NCI-H187 (cell line): ENCODE measurements around the gene NUTM2F.
A peak's percentile ranks its signal among the peaks of the same experiment; 100 is the strongest.
"Not testable (repeated sequence)": the region's sequence is repeated elsewhere in the genome, so short reads cannot be mapped to it uniquely, and the experiment has no call there.

Experiments used
- DNase-seq, 2 experiments: peaks; one replicate each; lab custom pipeline; 2025; lab: John Stamatoyannopoulos, UW

NUTM2F gene

DNA sequence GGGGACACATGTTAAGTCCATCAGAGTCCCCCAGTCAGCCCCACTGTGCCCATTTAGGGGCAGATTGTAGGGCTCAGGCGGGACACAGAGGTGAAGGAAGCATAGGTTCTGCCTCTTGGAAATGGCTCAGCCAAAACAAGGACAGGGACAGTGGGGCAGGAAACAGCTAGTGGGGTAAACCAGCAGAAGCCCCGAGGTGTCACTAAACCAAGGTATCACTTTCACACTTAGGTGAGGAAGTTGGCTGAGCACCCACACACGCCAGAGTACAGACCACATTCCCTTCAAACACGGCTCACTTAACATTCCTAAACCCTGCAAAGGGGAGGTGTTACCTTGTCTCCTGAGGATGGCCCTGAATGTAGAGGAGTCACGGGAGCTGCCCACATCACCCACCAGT, 12.2 kb downstream of the NUTM2F start:
- DNase-seq, result not testable (repeated sequence)

- DNase-seq, result not testable (repeated sequence)
These were observed 13.1 kb downstream of the NUTM2F start for GRCh38 chr9:94315034-94315984.

DNA sequence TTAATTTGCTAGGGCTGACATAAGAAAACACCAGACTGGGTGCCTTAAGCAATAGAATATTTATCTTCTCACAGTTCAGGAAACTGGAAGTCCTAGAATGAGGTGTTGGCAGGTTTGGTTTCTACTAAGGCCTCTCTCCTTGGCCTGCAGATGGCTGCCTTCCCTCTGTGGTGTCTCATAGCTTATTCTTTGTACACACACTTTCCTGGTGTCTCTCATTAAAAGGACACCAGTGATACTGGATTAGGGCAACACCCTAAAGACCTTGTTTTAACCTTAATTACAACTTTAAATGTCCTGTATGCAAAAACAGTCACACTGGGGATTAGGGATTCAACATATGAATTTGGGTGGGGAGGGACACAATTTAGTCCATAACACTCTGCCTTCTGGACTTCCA, 25.1 kb downstream of the NUTM2F start:
- DNase-seq, result no peak

- DNase-seq, result no peak
These were observed 26.0 kb downstream of the NUTM2F start for GRCh38 chr9:94302426-94302825.

DNA sequence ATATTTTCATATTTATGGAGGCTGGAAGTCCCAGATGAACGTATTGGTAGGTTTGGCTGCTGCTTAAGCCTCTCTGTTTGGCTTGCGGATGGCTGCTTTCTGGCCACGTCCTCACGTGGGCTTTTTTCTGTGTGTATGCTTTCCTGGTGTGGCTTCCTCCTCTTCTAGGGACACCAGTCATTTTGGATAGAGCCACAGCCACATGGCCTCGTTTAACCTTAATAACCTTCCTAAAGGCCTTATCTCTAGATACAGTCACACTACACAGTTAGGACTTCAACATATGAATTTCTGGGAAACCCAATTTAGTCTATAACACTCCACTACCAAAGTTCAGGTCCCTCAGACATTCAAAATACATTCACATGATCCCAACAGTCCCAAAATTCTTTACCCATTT, 26.9 kb downstream of the NUTM2F start:
- no peak for DNase-seq

- DNase-seq, result no peak
These were observed 27.8 kb downstream of the NUTM2F start for GRCh38 chr9:94300470-94301301.

- DNase-seq, result no peak
These were observed 29.4 kb downstream of the NUTM2F start for GRCh38 chr9:94298949-94299599.

- no peak for DNase-seq
These were observed 38.8 kb downstream of the NUTM2F start for GRCh38 chr9:94289691-94290090.

DNA sequence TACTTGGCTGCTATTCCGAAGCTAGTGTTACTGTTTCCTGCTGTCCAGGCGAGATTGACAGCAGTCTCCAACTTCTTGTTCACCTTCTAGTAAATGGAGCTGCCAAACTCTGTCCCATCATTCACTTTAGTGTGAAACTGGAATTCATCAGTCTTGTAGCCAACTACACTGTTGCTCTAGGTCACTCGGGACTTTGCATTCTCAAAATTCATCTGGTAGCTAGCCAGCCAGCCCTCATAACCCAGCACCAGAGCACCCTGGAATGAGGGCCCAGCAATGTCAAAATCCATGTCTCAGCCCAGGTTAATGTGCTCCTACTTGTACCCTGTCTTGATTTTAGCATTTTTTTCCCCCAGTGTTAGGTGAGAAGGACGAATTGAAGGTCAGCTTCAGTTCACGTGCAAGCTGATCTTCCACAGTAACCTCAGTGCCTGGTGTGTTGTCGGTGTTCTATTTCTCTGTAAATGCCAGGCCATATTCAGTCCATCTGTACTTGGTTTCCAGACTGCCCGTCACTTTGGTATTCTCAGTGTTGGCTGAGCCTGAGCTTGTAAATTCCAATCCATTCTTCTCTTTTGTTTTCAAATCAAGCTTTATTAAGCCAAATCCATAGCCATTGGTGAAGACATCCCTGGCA, 40.4 kb downstream of the NUTM2F start:
- DNase-seq, result no peak

DNA sequence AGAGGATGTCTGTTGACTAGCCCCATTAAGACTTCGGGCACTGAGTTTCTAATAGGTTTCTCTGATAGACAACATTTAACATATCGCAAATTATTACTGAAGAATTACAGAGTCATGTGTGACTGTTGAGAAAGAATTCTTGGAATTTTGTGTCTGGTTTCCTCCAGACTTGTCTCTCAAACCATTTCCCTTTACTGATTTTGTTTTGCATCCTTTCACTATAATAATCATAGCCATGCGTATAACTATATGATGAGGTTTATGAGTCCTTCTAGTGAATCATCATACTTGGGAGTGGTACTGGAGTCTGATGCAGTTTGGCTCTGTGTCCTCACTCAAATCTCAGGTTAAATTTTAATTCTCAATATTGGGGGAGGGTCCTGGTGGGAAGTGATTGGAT, 42.3 kb downstream of the NUTM2F start:
- DNase-seq, result no peak

DNA sequence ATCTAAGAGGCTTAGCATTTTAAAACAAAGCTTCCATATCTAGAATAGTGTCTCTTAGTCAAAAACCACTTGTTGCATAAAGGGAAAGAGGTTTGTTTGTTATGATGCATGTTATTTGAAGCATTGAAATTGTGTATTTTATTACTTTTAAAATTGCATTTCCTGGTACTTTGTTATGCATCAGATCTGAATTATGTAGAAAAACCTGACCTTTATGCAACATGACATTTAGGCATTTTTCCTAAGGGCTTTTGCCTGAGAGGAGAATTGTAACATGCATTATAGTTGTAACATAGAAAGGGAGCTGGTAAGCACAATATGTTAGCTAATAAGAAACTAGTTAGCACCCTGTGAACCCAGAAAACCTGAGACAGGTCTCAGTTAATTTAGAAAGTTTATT, 47.3 kb downstream of the NUTM2F start:
- DNase-seq, result no peak

DNA sequence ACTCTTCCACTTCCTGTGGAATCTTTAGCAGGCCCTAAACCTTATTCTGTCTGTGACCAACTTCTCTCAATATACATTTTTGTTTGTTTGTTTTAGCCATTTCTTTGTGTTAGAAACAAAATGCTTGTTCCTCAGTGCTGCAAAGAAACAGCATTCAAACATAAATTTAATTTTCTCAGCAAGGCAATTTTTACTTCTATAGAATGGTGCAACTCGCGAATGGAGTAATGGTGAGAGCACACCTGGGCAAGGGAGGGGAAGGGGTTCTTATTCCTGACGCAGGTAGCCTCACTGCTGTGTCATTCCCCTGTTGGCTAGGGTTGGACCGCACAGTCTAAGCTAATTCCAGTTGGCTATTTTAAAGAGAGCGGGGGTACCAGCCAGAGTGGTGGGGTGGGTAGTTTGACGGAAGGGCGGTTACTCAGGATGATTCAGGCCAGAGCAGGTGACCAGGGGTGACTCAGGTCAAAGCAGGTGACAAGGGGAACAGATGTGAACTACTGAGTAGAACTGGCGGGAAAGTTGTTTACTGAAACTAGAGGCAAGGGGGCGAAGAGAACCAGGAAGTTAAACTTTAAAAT, 47.9 kb downstream of the NUTM2F start:
- no peak for DNase-seq

DNA sequence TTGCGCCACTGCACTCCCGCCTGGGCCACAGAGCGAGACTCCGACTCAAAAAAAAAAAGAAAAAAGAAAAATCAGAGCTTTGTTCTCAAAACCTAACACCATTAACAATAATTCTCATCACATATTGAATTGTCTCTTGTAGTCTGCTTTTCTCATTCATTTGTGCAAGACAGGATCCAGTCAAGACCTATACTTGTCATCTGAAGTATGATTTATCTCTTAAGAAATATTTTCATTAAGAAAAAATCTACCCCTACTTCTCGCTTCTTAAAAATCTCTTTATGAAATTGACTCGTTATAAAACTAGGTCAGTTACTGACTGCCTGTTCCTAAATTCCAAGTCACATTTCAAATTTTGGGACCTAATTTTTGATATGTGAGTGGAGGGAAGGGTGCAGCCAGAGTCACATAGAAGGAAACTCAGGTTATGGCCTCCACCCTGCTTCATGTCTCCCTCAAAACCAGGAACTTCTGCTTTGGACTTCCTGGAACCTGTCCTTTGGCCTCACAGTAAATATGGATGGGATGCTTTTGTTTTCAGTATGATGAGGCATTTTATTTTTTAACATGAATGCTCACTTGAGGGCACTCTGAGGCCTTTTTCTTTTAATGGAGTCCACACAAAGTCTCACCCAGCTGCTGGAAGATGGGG, 50.4 kb downstream of the NUTM2F start:
- DNase-seq, result no peak

GRCh38 chr9:94277029-94277428, 51.4 kb downstream of the NUTM2F start:
- not testable (repeated sequence) for DNase-seq

- DNase-seq, result no peak
These were observed 58.4 kb downstream of the NUTM2F start for GRCh38 chr9:94270009-94270408.

DNA sequence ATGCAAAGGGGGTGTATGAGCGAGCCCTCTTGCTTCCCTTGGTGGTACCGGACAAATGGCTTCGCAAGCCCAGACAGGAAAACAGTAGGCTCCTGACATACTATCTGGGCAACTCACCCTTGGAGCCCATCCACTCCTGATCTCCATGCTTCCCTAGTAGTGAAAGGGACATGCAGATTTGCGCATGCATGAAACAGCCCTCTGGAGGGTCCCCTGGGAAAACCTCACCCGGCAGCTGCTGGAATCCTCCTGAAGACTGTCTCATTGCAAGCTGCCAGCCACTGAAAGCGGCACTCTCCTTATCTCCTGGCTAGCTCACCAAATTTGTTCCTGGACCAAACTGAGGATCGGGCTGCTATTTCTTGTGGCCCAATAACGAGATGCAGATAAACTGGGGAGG, 59.2 kb downstream of the NUTM2F start:
- DNase-seq, result peak in 1 of 2 experiments; percentile 4
